HEK293T (cell line): Measurements from ENCODE around the gene DNAJC5.

Experiments used
- CTCF ChIA-PET: fragments of 350-600 bp; formaldehyde crosslinking; extraction: SDS; loops from one replicate; lab custom pipeline; 2021; ENCODE audit warnings: antibody characterized with exemption, inconsistent platforms; lab: Yijun Ruan, JAX
- POLR2A ChIA-PET: fragments of 350-600 bp; formaldehyde crosslinking; extraction: SDS; loops from one replicate; lab custom pipeline; 2020; ENCODE audit warnings: antibody characterized with exemption, inconsistent platforms; lab: Yijun Ruan, JAX
- DNase-seq: peaks from one replicate; pipeline ENCODE4 v3.0.0; 2012; ENCODE audit warnings: mixed read lengths; ENCODE audit errors: extremely low spot score
- ARNT ChIP-seq: fragments of 450-650 bp; IDR thresholded peaks from 2 replicates; pipeline ENCODE4 v1.6.1; 2017; ENCODE audit warnings: mild to moderate bottlenecking
- BHLHE40 ChIP-seq: fragments of 450-650 bp; IDR thresholded peaks from 2 replicates; pipeline ENCODE4 v1.6.1; 2016; ENCODE audit warnings: mild to moderate bottlenecking, moderate library complexity, borderline replicate concordance
- CTBP1 ChIP-seq: fragments of 450-650 bp; IDR thresholded peaks from 2 replicates; pipeline ENCODE4 v1.6.1; 2016; ENCODE audit warnings: borderline replicate concordance
- ELF4 ChIP-seq: fragments of 450-650 bp; IDR thresholded peaks from 2 replicates; pipeline ENCODE4 v1.6.1; 2017; ENCODE audit warnings: antibody characterized with exemption
- FOXK2 ChIP-seq: fragments of 450-650 bp; IDR thresholded peaks from 2 replicates; pipeline ENCODE4 v1.6.1; 2016; ENCODE audit warnings: mild to moderate bottlenecking
- FOXM1 ChIP-seq: fragments of 450-650 bp; IDR thresholded peaks from 2 replicates; pipeline ENCODE4 v1.6.1; 2017; ENCODE audit warnings: mild to moderate bottlenecking, borderline replicate concordance
- HDGF ChIP-seq: fragments of 450-650 bp; IDR thresholded peaks from 2 replicates; pipeline ENCODE4 v1.6.1; 2017; ENCODE audit warnings: antibody characterized with exemption, borderline replicate concordance
- L3MBTL2 ChIP-seq: fragments of 450-650 bp; conservative IDR thresholded peaks from 2 replicates; pipeline ENCODE4 v1.6.1; 2016; ENCODE audit warnings: mild to moderate bottlenecking
- LEF1 ChIP-seq: fragments of 450-650 bp; IDR thresholded peaks from 2 replicates; pipeline ENCODE4 v1.6.1; 2017; ENCODE audit warnings: mild to moderate bottlenecking, borderline replicate concordance
- NFRKB ChIP-seq: fragments of 450-650 bp; IDR thresholded peaks from 2 replicates; pipeline ENCODE4 v1.6.1; 2016; ENCODE audit warnings: mild to moderate bottlenecking, moderate library complexity
- SP1 ChIP-seq: fragments of 450-650 bp; IDR thresholded peaks from 2 replicates; pipeline ENCODE4 v1.6.1; 2017
- SUZ12 ChIP-seq: fragments of 450-650 bp; IDR thresholded peaks from 2 replicates; pipeline ENCODE4 v1.6.1; 2016; ENCODE audit warnings: mild to moderate bottlenecking
- TARDBP ChIP-seq: fragments of 450-650 bp; IDR thresholded peaks from 2 replicates; pipeline ENCODE4 v1.6.1; 2016
- ZNF384 ChIP-seq: fragments of 450-650 bp; IDR thresholded peaks from 2 replicates; pipeline ENCODE4 v1.6.1; 2016
- TF ChIP-seq, protein P1 (sequence below): fragments of 450-650 bp; IDR thresholded peaks from 2 replicates; pipeline ENCODE4 v1.6.1; 2016

Gene DNAJC5

GRCh38 chr20:63978319-63979228 lies 83.6 kb downstream of the DNAJC5 start:
- DNase-seq = peak; percentile 48
- TF ChIP-seq ARNT (no peak), SUZ12 (no peak), L3MBTL2 (peak; percentile 47), SP1 (no peak), FOXM1 (no peak)
- CTCF ChIA-PET = interaction anchor here (2.1 kb wide), 1 partner anchor 141 kb away, joined by 5 read pairs; no protein-coding TSS in a partner anchor
- POLR2A ChIA-PET = interaction anchor here (1.1 to 2.3 kb wide), 4 partner anchors 12 to 458 kb away, joined by 3 to 11 read pairs (median 6); partner anchors contain the start of genes PPDPF, TPD52L2 and UCKL1

GRCh38 chr20:63979229-63979556 lies 84.3 kb downstream of the DNAJC5 start:
- DNase-seq = no peak
- TF ChIP-seq FOXK2 = no peak
- no peak for TF ChIP-seq NFRKB
- no peak for TF ChIP-seq SUZ12
- no peak for TF ChIP-seq CTBP1
- TF ChIP-seq FOXM1 = no peak
- TF ChIP-seq, protein P1, sequence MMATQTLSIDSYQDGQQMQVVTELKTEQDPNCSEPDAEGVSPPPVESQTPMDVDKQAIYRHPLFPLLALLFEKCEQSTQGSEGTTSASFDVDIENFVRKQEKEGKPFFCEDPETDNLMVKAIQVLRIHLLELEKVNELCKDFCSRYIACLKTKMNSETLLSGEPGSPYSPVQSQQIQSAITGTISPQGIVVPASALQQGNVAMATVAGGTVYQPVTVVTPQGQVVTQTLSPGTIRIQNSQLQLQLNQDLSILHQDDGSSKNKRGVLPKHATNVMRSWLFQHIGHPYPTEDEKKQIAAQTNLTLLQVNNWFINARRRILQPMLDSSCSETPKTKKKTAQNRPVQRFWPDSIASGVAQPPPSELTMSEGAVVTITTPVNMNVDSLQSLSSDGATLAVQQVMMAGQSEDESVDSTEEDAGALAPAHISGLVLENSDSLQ = no peak
- TF ChIP-seq LEF1 = no peak
- TF ChIP-seq ZNF384 = no peak
- no peak for TF ChIP-seq ARNT
- TF ChIP-seq ELF4 = no peak
- no peak for TF ChIP-seq BHLHE40
- CTCF ChIA-PET = interaction anchor here (0.6 to 2.1 kb wide), 3 partner anchors 59 to 458 kb away, joined by 3 to 7 read pairs (median 5); no protein-coding TSS in a partner anchor
- POLR2A ChIA-PET = interaction anchor here (1.1 to 2.3 kb wide), 3 partner anchors 11 to 459 kb away, joined by 3 to 11 read pairs (median 5); partner anchors contain the start of genes PPDPF and TCEA2

DNA sequence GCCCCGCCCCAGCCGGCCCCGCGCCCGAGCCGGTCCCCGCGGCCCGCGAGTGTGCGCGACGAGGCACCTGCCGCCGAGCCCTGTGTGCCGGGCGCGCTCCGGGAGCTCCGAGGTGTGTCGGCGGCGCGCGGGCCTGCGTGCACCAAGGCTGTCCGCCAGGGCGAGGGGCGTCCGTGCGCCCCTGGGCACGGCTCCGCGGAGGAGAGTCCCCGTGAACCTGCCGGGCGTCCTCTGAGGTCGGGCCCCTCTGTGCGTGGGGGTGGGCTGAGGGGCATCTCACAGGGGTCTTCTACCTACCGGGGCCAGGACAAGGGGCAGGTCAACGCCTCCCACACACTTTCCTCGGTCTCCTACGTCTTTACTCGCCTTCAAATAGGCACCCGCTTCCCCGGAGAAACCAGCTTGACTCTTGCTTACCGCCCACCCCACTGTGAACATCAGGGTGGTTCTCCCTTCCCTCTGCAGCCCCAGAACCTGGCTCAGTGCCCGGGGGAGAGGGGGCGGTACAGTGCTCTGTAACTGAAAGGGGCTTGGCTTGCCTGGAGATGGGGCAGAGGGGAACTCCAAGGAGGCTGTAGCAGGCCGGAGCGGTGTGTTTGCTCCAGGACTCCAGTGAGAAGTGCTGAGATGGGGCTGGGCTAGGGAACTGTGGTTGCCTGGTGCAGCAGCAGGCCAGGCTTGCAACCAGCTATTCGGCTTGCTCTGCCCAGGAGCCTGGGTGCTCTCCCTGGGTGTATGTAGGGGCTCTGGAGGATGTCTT lies 84.8 kb downstream of the DNAJC5 start, which contains the start of gene SAMD10:
Gene SAMD10, minus strand, starts transcription at position 86 of the 760 bp plus-strand sequence. CDS start 175 bp downstream, outside the sequence.
- CTCF ChIA-PET = interaction anchor here (0.6 to 2.1 kb wide), 7 partner anchors 12 to 459 kb away, joined by 3 to 7 read pairs (median 4); partner anchors contain the start of gene TCEA2
- POLR2A ChIA-PET = interaction anchor here (1.0 to 2.3 kb wide), 7 partner anchors 11 to 459 kb away, joined by 3 to 13 read pairs (median 5); partner anchors contain the start of genes LKAAEAR1, PPDPF, TCEA2 and TPD52L2
- DNase-seq = peak; percentile 47
- no peak for TF ChIP-seq ELF4
- TF ChIP-seq FOXK2 = no peak
- no peak for TF ChIP-seq ARNT
- TF ChIP-seq ZNF384 = no peak

DNA sequence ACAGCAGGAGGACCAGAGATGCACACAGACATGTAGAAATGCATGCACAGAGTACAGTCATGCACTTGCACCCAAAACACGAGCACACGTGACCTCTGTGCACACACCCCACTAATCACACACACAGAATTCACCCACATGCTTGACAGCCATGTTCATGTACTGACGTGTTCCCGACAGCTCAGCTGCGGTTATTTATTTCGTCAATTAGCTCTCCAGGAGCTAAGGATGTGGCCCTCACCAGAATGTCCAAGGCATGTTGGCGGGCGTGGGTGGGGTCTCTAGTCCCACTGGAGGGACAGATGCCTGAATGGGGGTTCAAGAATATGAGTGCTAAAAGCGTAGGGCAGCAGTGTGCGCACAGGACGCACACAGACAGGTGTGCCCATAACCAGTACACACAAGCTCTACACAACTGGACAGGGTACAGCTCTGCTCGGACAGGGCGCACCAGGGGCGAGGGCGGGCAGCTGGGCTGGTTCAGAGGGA lies 85.4 kb downstream of the DNAJC5 start:
- TF ChIP-seq FOXK2 = no peak
- TF ChIP-seq, protein P1 = no peak
- TF ChIP-seq SP1 = no peak
- no peak for DNase-seq
- POLR2A ChIA-PET = interaction anchor here (0.5 to 2.3 kb wide), 15 partner anchors 10 to 443 kb away, joined by 3 to 13 read pairs (median 3); partner anchors contain the start of genes LKAAEAR1, PTK6, RTEL1 and TCEA2
- CTCF ChIA-PET = interaction anchor here (0.6 to 2.1 kb wide), 11 partner anchors 12 to 435 kb away, joined by 3 to 7 read pairs (median 4); partner anchors contain the start of gene TCEA2

GRCh38 chr20:63980806-63981728 lies 86.1 kb downstream of the DNAJC5 start, which contains the start of gene PRPF6:
Gene PRPF6, plus strand, starts transcription at chr20:63981132. Its CDS starts 114 bp downstream, at chr20:63981246.
- DNase-seq = peak; percentile 98
- no peak for TF ChIP-seq HDGF
- no peak for TF ChIP-seq SUZ12
- TF ChIP-seq BHLHE40 = no peak
- peak; percentile 63 for TF ChIP-seq L3MBTL2
- no peak for TF ChIP-seq LEF1
- no peak for TF ChIP-seq FOXK2
- TF ChIP-seq ELF4 = peak; percentile 83
- TF ChIP-seq CTBP1 = no peak
- TF ChIP-seq SP1 = no peak
- TF ChIP-seq ZNF384 = no peak
- TF ChIP-seq FOXM1 = no peak
- no peak for TF ChIP-seq TARDBP
- no peak for TF ChIP-seq ARNT
- TF ChIP-seq, protein P1 = peak; percentile 26; the same call in 1 of the 2 replicates
- ChIA-PET CTCF (interaction anchor here (0.6 to 2.1 kb wide), 10 partner anchors 11 to 436 kb away, joined by 3 to 7 read pairs (median 4); partner anchors contain the start of gene TCEA2), POLR2A (interaction anchor here (0.5 to 2.3 kb wide), 15 partner anchors 10 to 444 kb away, joined by 3 to 13 read pairs (median 3); partner anchors contain the start of genes LKAAEAR1, PTK6, RTEL1 and TCEA2)
